ENCODE results near the gene ZNF426. TPM values are rescaled to one million over a fixed set of nuclear protein-coding genes. Genes with fewer than 3 reads are reported as not detected.

Gene ZNF426
- total RNA-seq, 4 donors from 2014 or later: 3.5 to 14.0 (median 5.7) TPM

- DNase-seq: no peak
- Histone ChIP-seq H3K4me1 (no peaks in the 10 kb centered on the region), H3K36me3 (no peaks in the 10 kb centered on the region), H3K4me3 (no peak overlapping the region), H3K27me3 (no peaks in the 10 kb centered on the region), H3K9me3 (peaks cover 0 to 62% (median 17%) of the 10 kb centered on the region in 4 donors), H3K27ac (no peak overlapping the region)
- TF ChIP-seq CTCF (IDR thresholded peaks at IDR 0.05) (no peak), POLR2A (IDR thresholded peaks at IDR 0.05) (no peak)
Observed at GRCh38 chr19:9500796-9501195, 37.6 kb downstream of the ZNF426 start.

- no peaks in the 10 kb centered on the region for H3K4me1 ChIP-seq
- H3K27me3 ChIP-seq: no peaks in the 10 kb centered on the region
- no peak within 1 kb of the TSS for H3K27ac ChIP-seq
- no peak for DNase-seq
- H3K4me3 ChIP-seq: no peak within 1 kb of the TSS
- H3K9me3 ChIP-seq: peaks cover 0 to 50% (median 16%) of the 10 kb centered on the region in 4 donors
- H3K36me3 ChIP-seq: no peaks in the 10 kb centered on the region
- no peak for TF ChIP-seq CTCF (IDR thresholded peaks at IDR 0.05)
- TF ChIP-seq POLR2A (IDR thresholded peaks at IDR 0.05): no peak
Observed at GRCh38 chr19:9498183-9498902, 40.1 kb downstream of the ZNF426 start, which contains the start of gene ZNF560. Gene ZNF560 (minus strand): TSS chr19:9498616. CDS start chr19:9475313, 23,303 bp downstream.

GRCh38 chr19:9494096-9494495 lies 44.3 kb downstream of the ZNF426 start:
- no peak overlapping the region for H3K27ac ChIP-seq
- DNase-seq: no peak
- H3K4me3 ChIP-seq: no peak overlapping the region
- peaks cover 0 to 30% (median 6%) of the 10 kb centered on the region in 4 donors for H3K9me3 ChIP-seq
- H3K27me3 ChIP-seq: no peaks in the 10 kb centered on the region
- no peaks in the 10 kb centered on the region for H3K36me3 ChIP-seq
- no peaks in the 10 kb centered on the region for H3K4me1 ChIP-seq
- TF ChIP-seq POLR2A (IDR thresholded peaks at IDR 0.05) (no peak), CTCF (IDR thresholded peaks at IDR 0.05) (no peak)

GRCh38 chr19:9487016-9487415 lies 51.4 kb downstream of the ZNF426 start:
- no peak for DNase-seq
- Histone ChIP-seq H3K4me1 (no peaks in the 10 kb centered on the region), H3K27ac (no peak overlapping the region), H3K9me3 (peaks cover 0 to 42% (median 3%) of the 10 kb centered on the region in 4 donors), H3K36me3 (no peaks in the 10 kb centered on the region), H3K27me3 (no peaks in the 10 kb centered on the region), H3K4me3 (no peak overlapping the region)
- TF ChIP-seq CTCF (IDR thresholded peaks at IDR 0.05): no peak
- no peak for TF ChIP-seq POLR2A (IDR thresholded peaks at IDR 0.05)

GRCh38 chr19:9485140-9485539 lies 53.3 kb downstream of the ZNF426 start:
- H3K4me1 ChIP-seq: no peaks in the 10 kb centered on the region
- no peaks in the 10 kb centered on the region for H3K36me3 ChIP-seq
- no peaks in the 10 kb centered on the region for H3K27me3 ChIP-seq
- peaks cover 0 to 42% (median 5%) of the 10 kb centered on the region in 4 donors for H3K9me3 ChIP-seq
- H3K27ac ChIP-seq: no peak overlapping the region
- TF ChIP-seq POLR2A (IDR thresholded peaks at IDR 0.05) (no peak), CTCF (IDR thresholded peaks at IDR 0.05) (no peak)
- no peak overlapping the region for H3K4me3 ChIP-seq
- no peak for DNase-seq

Measured in Peyer's patch (tissue), 4 donors.